H9 (cell line): ENCODE results near the gene NTF3. TPM values are rescaled to one million over a fixed set of nuclear protein-coding genes. Genes with fewer than 3 reads are reported as not detected.

ENCODE experiments used
- DNase-seq: peaks from one replicate; pipeline ENCODE4 v3.0.0-alpha.2; 2017
- H2AFZ ChIP-seq: one replicate; pipeline ENCODE4 v1.6.1; 2013; ENCODE audit warnings: mild to moderate bottlenecking, low read length, control low read depth, moderate library complexity
- H2AK5ac ChIP-seq: 2 replicates; pipeline ENCODE4 v1.6.1; 2013; ENCODE audit warnings: low read length, control low read depth, mixed read lengths; ENCODE audit not compliant: insufficient read length
- H2BK120ac ChIP-seq: one replicate; pipeline ENCODE4 v1.6.1; 2013; ENCODE audit warnings: low read depth, mild to moderate bottlenecking, low read length, control low read depth, inconsistent platforms; ENCODE audit not compliant: poor library complexity, severe bottlenecking
- H2BK12ac ChIP-seq: 2 replicates; pipeline ENCODE4 v1.6.1; 2013; ENCODE audit warnings: low read length, control low read depth, mixed read lengths, low read depth; ENCODE audit not compliant: insufficient read length
- H2BK15ac ChIP-seq: 2 replicates; pipeline ENCODE4 v1.6.1; 2013; ENCODE audit warnings: low read depth, low read length, control low read depth
- H2BK20ac ChIP-seq: one replicate; pipeline ENCODE4 v1.6.1; 2013; ENCODE audit warnings: low read depth, mild to moderate bottlenecking, low read length, control low read depth, inconsistent platforms; ENCODE audit not compliant: poor library complexity, severe bottlenecking
- H2BK5ac ChIP-seq: 2 replicates; pipeline ENCODE4 v1.6.1; 2013; ENCODE audit warnings: low read length, control low read depth, mixed read lengths; ENCODE audit not compliant: insufficient read length
- H3K14ac ChIP-seq: 2 replicates; pipeline ENCODE4 v1.6.1; 2013; ENCODE audit warnings: low read length, control low read depth; ENCODE audit not compliant: insufficient read depth
- H3K18ac ChIP-seq: 2 replicates; pipeline ENCODE4 v1.6.1; 2013; ENCODE audit warnings: low read depth, mild to moderate bottlenecking, mixed read lengths, low read length, control low read depth; ENCODE audit not compliant: insufficient read length
- H3K23ac ChIP-seq: 2 replicates; pipeline ENCODE4 v1.6.1; 2013; ENCODE audit warnings: low read length, control low read depth, mixed read lengths, low read depth; ENCODE audit not compliant: insufficient read length
- H3K23me2 ChIP-seq: 2 replicates; pipeline ENCODE4 v1.6.1; 2013; ENCODE audit warnings: low read depth, mild to moderate bottlenecking, mixed read lengths, low read length, control low read depth; ENCODE audit not compliant: insufficient read length, poor library complexity, severe bottlenecking
- H3K27ac ChIP-seq: 2 replicates; pipeline ENCODE4 v1.5.1; 2013; ENCODE audit warnings: low read length, control low read depth, mixed read lengths, low read depth; ENCODE audit not compliant: insufficient read length
- H3K27me3 ChIP-seq: 2 replicates; pipeline ENCODE4 v1.6.1; 2013; ENCODE audit warnings: low read length, control low read depth, inconsistent platforms; ENCODE audit not compliant: insufficient read depth
- H3K4ac ChIP-seq: 2 replicates; pipeline ENCODE4 v1.6.1; 2013; ENCODE audit warnings: low read depth, mild to moderate bottlenecking, control low read depth, inconsistent platforms, low read length, moderate library complexity
- H3K4me1 ChIP-seq: 2 replicates; pipeline ENCODE4 v1.6.1; 2013; ENCODE audit warnings: low read length, control low read depth, inconsistent platforms; ENCODE audit not compliant: insufficient read depth
- H3K4me2 ChIP-seq: 2 replicates; pipeline ENCODE4 v1.6.1; 2013; ENCODE audit warnings: low read length, control low read depth, mixed read lengths; ENCODE audit not compliant: insufficient read length, insufficient read depth
- H3K56ac ChIP-seq: 2 replicates; pipeline ENCODE4 v1.6.1; 2013; ENCODE audit warnings: low read depth, mild to moderate bottlenecking, mixed read lengths, low read length, control low read depth; ENCODE audit not compliant: insufficient read length
- H3K79me1 ChIP-seq: 2 replicates; pipeline ENCODE4 v1.6.1; 2013; ENCODE audit warnings: low read depth, mild to moderate bottlenecking, moderate library complexity, low read length, control low read depth, inconsistent platforms; ENCODE audit not compliant: insufficient read depth, poor library complexity, severe bottlenecking
- H3K79me2 ChIP-seq: 2 replicates; pipeline ENCODE4 v1.6.1; 2013; ENCODE audit warnings: low read length, control low read depth, inconsistent platforms; ENCODE audit not compliant: insufficient read depth
- H3K9ac ChIP-seq: 2 replicates; pipeline ENCODE4 v1.6.1; 2013; ENCODE audit warnings: low read length, control low read depth, mixed read lengths; ENCODE audit not compliant: insufficient read length; ENCODE audit errors: extremely low read depth
- H3K9me3 ChIP-seq: one replicate; pipeline ENCODE4 v1.6.1; 2013; ENCODE audit warnings: low read depth, low read length, inconsistent platforms; ENCODE audit not compliant: control insufficient read depth
- H3T11ph ChIP-seq: one replicate; pipeline ENCODE4 v1.6.1; 2013; ENCODE audit warnings: mild to moderate bottlenecking, low read length, control low read depth, inconsistent platforms
- H4K20me1 ChIP-seq: one replicate; pipeline ENCODE4 v1.6.1; 2013; ENCODE audit not compliant: control insufficient read depth, insufficient read length, insufficient read depth
- H4K5ac ChIP-seq: 2 replicates; pipeline ENCODE4 v1.6.1; 2013; ENCODE audit warnings: low read depth, mild to moderate bottlenecking, mixed read lengths, low read length, control low read depth; ENCODE audit not compliant: insufficient read length
- H4K8ac ChIP-seq: replicated peaks from 2 replicates; pipeline ENCODE4 v1.6.1; 2013; ENCODE audit warnings: low read length, control low read depth, mixed read lengths, low read depth; ENCODE audit not compliant: insufficient read length
- H4K91ac ChIP-seq: 2 replicates; pipeline ENCODE4 v1.6.1; 2013; ENCODE audit warnings: low read depth, mild to moderate bottlenecking, moderate library complexity, mixed read lengths, low read length, control low read depth; ENCODE audit not compliant: insufficient read length
- H3K27ac Mint-ChIP-seq, 3 experiments: 2 replicates in 2 of 3; 3 replicates in 1 of 3; pipeline ENCODE4 v1.8.0; 2020 to 2021; ENCODE audit warnings: mixed read lengths in 3 of 3, mild to moderate bottlenecking in 1 of 3, moderate library complexity in 1 of 3
- H3K27me3 Mint-ChIP-seq: 2 replicates; pipeline ENCODE4 v1.8.0; 2021; ENCODE audit warnings: low read depth, mild to moderate bottlenecking, moderate library complexity, mixed read lengths
- H3K36me3 Mint-ChIP-seq, 3 experiments: 2 replicates in 2 of 3; 3 replicates in 1 of 3; pipeline ENCODE4 v1.8.0; 2020 to 2021; ENCODE audit warnings: low read depth in 3 of 3, mixed read lengths in 3 of 3; ENCODE audit not compliant: insufficient read depth in 1 of 3
- H3K4me1 Mint-ChIP-seq, 2 experiments: 2 replicates each; pipeline ENCODE4 v1.8.0; 2020; ENCODE audit warnings: mixed read lengths in 2 of 2
- H3K4me3 Mint-ChIP-seq, 2 experiments: 2 replicates in 1 of 2; 3 replicates in 1 of 2; pipeline ENCODE4 v1.8.0; 2020 to 2021; ENCODE audit warnings: mild to moderate bottlenecking in 2 of 2, mixed read lengths in 2 of 2, moderate library complexity in 1 of 2
- H3K9me3 Mint-ChIP-seq, 2 experiments: 2 replicates in 1 of 2; 3 replicates in 1 of 2; pipeline ENCODE4 v1.8.0; 2020; ENCODE audit warnings: mild to moderate bottlenecking in 2 of 2, mixed read lengths in 2 of 2, moderate library complexity in 1 of 2
- CTCF ChIP-seq: fragments of 200-600 bp; sonication (generic); conservative IDR thresholded peaks from 3 replicates; pipeline ENCODE4 v1.8.0; 2021; ENCODE audit warnings: antibody characterized with exemption, mild to moderate bottlenecking
- WGBS: extraction: QIAGEN DNeasy Blood & Tissue Kit; methylation state at CpG from one replicate; pipeline ENCODE4 v1.1.7; 2013; ENCODE audit warnings: missing lambda C conversion rate, low lambda C conversion rate, mixed read lengths; ENCODE audit not compliant: insufficient read length; ENCODE audit errors: extremely low coverage; 5-methylcytosine and 5-hydroxymethylcytosine counted together
- total RNA-seq: library from RNA; stranded (reverse); gene quantifications from 2 replicates; pipeline ENCODE4 v1.2.1, GENCODE V29; 2021

The NTF3 gene
- total RNA-seq, 1 experiment from 2014 or later, result 0.48 TPM

GRCh38 chr12:5498806-5499205 lies 66.9 kb downstream of the NTF3 start:
- H3K23me2 ChIP-seq, result no peaks in the 10 kb centered on the region
- H2BK12ac ChIP-seq, result no peak overlapping the region
- no peak overlapping the region for H3K18ac ChIP-seq
- no peak overlapping the region for H2BK20ac ChIP-seq
- no peaks in the 10 kb centered on the region for H3K4me1 ChIP-seq
- no peak overlapping the region for H3K27ac ChIP-seq
- no peak overlapping the region for H3K4ac ChIP-seq
- H3K4me1 Mint-ChIP-seq, result peaks cover 9 to 13% of the 10 kb centered on the region in 2 experiments
- H4K5ac ChIP-seq, result no peak overlapping the region
- H4K8ac ChIP-seq, result no peak overlapping the region
- no peaks in the 10 kb centered on the region for H3K36me3 Mint-ChIP-seq
- no peaks in the 10 kb centered on the region for H3K9me3 ChIP-seq
- TF ChIP-seq CTCF, result no peak
- H2BK5ac ChIP-seq, result no peak overlapping the region
- no peak overlapping the region for H3K23ac ChIP-seq
- H3K27ac Mint-ChIP-seq, result no peak overlapping the region
- no peaks in the 10 kb centered on the region for H3K79me2 ChIP-seq
- H2BK15ac ChIP-seq, result no peak overlapping the region; the same call in 1 of the 2 replicates
- H3K27me3 ChIP-seq, result no peaks in the 10 kb centered on the region; the same call in 1 of the 2 replicates
- H3K56ac ChIP-seq, result no peak overlapping the region
- WGBS, result no CpG with 5 or more reads among the region's 8 CpGs
- H3K9me3 Mint-ChIP-seq, result no peaks in the 10 kb centered on the region; a peak in 1 of 5 replicates
- no peaks in the 10 kb centered on the region for H4K20me1 ChIP-seq
- H3K4me2 ChIP-seq, result no peak overlapping the region
- H4K91ac ChIP-seq, result no peak overlapping the region
- H2BK120ac ChIP-seq, result no peak overlapping the region
- no peak overlapping the region for H2AK5ac ChIP-seq
- H3K4me3 Mint-ChIP-seq, result no peak overlapping the region
- no peaks in the 10 kb centered on the region for H3K79me1 ChIP-seq
- H3K9ac ChIP-seq, result no peak overlapping the region
- no peak overlapping the region for H2AFZ ChIP-seq
- no peak overlapping the region for H3K14ac ChIP-seq
- H3T11ph ChIP-seq, result no peak overlapping the region
- no peak for DNase-seq
- H3K27me3 Mint-ChIP-seq, result peaks cover 15% of the 10 kb centered on the region
